Measurements from ENCODE around the gene C6orf163. TPM values are rescaled to one million over a fixed set of nuclear protein-coding genes. Genes with fewer than 3 reads are reported as not detected.

Gene C6orf163
- total RNA-seq, 4 donors from 2014 or later = 2.2 to 4.5 (median 3.3) TPM

DNA sequence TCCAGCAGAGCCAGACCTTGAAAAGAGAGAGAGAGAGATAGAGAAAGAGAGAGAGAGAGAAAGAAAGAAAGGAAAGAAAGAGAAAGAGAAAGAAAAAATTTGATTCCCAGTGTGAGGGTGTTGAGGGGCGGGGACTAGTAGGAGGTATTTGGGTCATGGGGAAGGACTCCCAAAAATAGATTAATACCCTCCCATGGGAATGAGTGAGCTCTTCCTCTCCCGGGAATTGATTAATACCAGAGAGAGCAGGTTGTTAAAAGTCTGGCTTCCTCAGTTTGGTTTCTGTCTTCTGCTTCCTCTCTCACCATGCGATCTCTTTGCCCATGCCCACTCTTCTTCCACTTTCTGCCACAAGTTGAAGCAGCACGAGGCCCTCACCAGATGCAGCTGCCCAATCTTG is 34.3 kb downstream of the C6orf163 start:
- no peaks in the 10 kb centered on the region for H3K27me3 ChIP-seq
- H3K4me1 ChIP-seq = no peaks in the 10 kb centered on the region
- TF ChIP-seq EP300 (IDR thresholded peaks at IDR 0.05) (no peak), POLR2A (IDR thresholded peaks at IDR 0.05) (no peak)
- TF ChIP-seq, protein P1, sequence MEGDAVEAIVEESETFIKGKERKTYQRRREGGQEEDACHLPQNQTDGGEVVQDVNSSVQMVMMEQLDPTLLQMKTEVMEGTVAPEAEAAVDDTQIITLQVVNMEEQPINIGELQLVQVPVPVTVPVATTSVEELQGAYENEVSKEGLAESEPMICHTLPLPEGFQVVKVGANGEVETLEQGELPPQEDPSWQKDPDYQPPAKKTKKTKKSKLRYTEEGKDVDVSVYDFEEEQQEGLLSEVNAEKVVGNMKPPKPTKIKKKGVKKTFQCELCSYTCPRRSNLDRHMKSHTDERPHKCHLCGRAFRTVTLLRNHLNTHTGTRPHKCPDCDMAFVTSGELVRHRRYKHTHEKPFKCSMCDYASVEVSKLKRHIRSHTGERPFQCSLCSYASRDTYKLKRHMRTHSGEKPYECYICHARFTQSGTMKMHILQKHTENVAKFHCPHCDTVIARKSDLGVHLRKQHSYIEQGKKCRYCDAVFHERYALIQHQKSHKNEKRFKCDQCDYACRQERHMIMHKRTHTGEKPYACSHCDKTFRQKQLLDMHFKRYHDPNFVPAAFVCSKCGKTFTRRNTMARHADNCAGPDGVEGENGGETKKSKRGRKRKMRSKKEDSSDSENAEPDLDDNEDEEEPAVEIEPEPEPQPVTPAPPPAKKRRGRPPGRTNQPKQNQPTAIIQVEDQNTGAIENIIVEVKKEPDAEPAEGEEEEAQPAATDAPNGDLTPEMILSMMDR (IDR thresholded peaks at IDR 0.05) = no peak
- no peak overlapping the region for H3K27ac ChIP-seq
- no peak for DNase-seq (ENCODE audit: low spot score in 2 of 2)
- H3K9me3 ChIP-seq = no peaks in the 10 kb centered on the region
- whole genome bisulfite sequencing, 2 donors = 77 to 83% methylated on average over 4 of the region's 4 CpGs
- H3K4me3 ChIP-seq = no peak overlapping the region
- peaks cover 0 to 18% (median 0%) of the 10 kb centered on the region in 3 donors for H3K36me3 ChIP-seq

DNA sequence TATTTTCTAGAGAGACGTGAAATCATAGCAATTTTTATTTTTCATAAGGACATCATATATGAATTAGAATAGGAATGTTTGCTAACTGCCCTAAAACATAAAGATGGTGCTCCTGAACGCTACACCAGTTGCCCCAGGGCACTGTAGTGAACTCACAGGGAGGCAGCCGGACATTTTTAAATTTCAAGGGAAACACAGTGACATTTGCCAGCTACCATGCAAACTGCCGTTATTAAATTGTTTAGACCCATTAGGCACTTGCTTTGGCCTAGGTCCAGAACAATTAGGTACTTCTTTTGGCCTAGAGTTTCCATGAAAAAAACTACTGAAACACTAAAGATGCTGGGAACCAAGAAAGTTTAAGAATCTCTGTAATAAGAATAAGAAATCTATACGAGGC is 38.2 kb downstream of the C6orf163 start:
- WGBS, 2 donors = 71 to 72% methylated on average over 5 of the region's 5 CpGs
- Histone ChIP-seq H3K4me3 (no peak overlapping the region), H3K4me1 (no peaks in the 10 kb centered on the region), H3K9me3 (no peaks in the 10 kb centered on the region), H3K27ac (no peak overlapping the region), H3K27me3 (no peaks in the 10 kb centered on the region), H3K36me3 (peaks cover 0 to 4% (median 0%) of the 10 kb centered on the region in 3 donors)
- DNase-seq (ENCODE audit: low spot score in 2 of 2) = no peak
- no peak for TF ChIP-seq EP300 (IDR thresholded peaks at IDR 0.05)
- TF ChIP-seq, protein P1 (IDR thresholded peaks at IDR 0.05) = no peak

- Histone ChIP-seq H3K4me1 (no peaks in the 10 kb centered on the region), H3K9me3 (no peaks in the 10 kb centered on the region)
- 56 to 58% methylated on average over 1 of the region's 1 CpG for WGBS, 2 donors
Observed at GRCh38 chr6:87384038-87384437, 39.4 kb downstream of the C6orf163 start.

GRCh38 chr6:87384449-87384848 is 39.8 kb downstream of the C6orf163 start:
- H3K4me3 ChIP-seq = no peak overlapping the region
- DNase-seq (ENCODE audit: low spot score in 2 of 2) = no peak
- 78 to 81% methylated on average over 3 of the region's 3 CpGs for WGBS, 2 donors
- TF ChIP-seq EP300 (IDR thresholded peaks at IDR 0.05) (no peak), POLR2A (IDR thresholded peaks at IDR 0.05) (no peak)
- H3K36me3 ChIP-seq = peaks cover 0 to 4% (median 0%) of the 10 kb centered on the region in 3 donors
- no peaks in the 10 kb centered on the region for H3K9me3 ChIP-seq
- no peaks in the 10 kb centered on the region for H3K4me1 ChIP-seq
- H3K27me3 ChIP-seq = no peaks in the 10 kb centered on the region
- no peak overlapping the region for H3K27ac ChIP-seq

More at GRCh38 chr6:87384038-87384437, 39.4 kb downstream of the C6orf163 start:
- Histone ChIP-seq H3K27me3 (no peaks in the 10 kb centered on the region), H3K36me3 (peaks cover 0 to 4% (median 0%) of the 10 kb centered on the region in 3 donors), H3K4me3 (no peak overlapping the region), H3K27ac (no peak overlapping the region)
- no peak for DNase-seq (ENCODE audit: low spot score in 2 of 2)
- TF ChIP-seq, protein P1 (IDR thresholded peaks at IDR 0.05) = no peak
- TF ChIP-seq POLR2A (IDR thresholded peaks at IDR 0.05) (no peak), EP300 (IDR thresholded peaks at IDR 0.05) (no peak)

DNA sequence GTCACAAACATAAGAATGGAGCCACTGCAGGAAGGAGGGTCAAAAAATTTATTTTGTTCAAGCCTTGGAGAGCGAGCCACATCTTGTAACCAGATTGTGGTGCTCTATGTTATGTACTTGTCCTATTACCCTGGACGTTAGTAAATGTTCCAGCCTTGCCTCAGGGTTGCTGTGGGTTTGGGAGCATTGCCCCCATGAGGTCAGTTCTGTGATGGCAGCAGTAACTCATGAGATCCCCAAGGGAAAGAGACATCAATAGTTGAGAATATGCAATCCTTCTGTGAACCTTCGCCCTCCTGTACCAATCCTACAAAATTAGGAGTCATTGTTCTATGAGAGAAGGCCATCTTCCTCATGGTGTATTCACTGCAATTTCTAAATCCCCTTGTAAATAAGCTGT is 46.7 kb downstream of the C6orf163 start:
- Histone ChIP-seq H3K4me3 (no peak overlapping the region), H3K9me3 (no peaks in the 10 kb centered on the region), H3K27ac (no peak overlapping the region), H3K36me3 (no peaks in the 10 kb centered on the region), H3K4me1 (no peaks in the 10 kb centered on the region), H3K27me3 (no peaks in the 10 kb centered on the region)
- DNase-seq (ENCODE audit: low spot score in 2 of 2) = no peak
- TF ChIP-seq POLR2A (IDR thresholded peaks at IDR 0.05) (no peak), EP300 (IDR thresholded peaks at IDR 0.05) (no peak)
- TF ChIP-seq, protein P1 (IDR thresholded peaks at IDR 0.05) = no peak
- 54 to 58% methylated on average over 3 of the region's 3 CpGs for WGBS, 2 donors

All from tibial nerve (tissue), 4 donors.